HG03378 (cell line): ENCODE data around the gene PLCH2.

Experiments used
- ATAC-seq: cut with Tn5 transposase; IDR thresholded peaks from one replicate; pipeline ENCODE4 v1.9.1; 2021; ENCODE audit warnings: mild to moderate bottlenecking, moderate library complexity; ENCODE audit not compliant: unreplicated experiment

Gene PLCH2

GRCh38 chr1:2508751-2509150 lies 32.7 kb downstream of the PLCH2 start:
- ATAC-seq, result no peak

GRCh38 chr1:2509589-2509988 lies 33.5 kb downstream of the PLCH2 start:
- no peak for ATAC-seq

GRCh38 chr1:2510366-2511155 lies 34.5 kb downstream of the PLCH2 start:
- ATAC-seq, result no peak

GRCh38 chr1:2512862-2513421 lies 36.9 kb downstream of the PLCH2 start:
- ATAC-seq, result no peak

- no peak for ATAC-seq
These were observed 38.0 kb downstream of the PLCH2 start for GRCh38 chr1:2513939-2514652.

DNA sequence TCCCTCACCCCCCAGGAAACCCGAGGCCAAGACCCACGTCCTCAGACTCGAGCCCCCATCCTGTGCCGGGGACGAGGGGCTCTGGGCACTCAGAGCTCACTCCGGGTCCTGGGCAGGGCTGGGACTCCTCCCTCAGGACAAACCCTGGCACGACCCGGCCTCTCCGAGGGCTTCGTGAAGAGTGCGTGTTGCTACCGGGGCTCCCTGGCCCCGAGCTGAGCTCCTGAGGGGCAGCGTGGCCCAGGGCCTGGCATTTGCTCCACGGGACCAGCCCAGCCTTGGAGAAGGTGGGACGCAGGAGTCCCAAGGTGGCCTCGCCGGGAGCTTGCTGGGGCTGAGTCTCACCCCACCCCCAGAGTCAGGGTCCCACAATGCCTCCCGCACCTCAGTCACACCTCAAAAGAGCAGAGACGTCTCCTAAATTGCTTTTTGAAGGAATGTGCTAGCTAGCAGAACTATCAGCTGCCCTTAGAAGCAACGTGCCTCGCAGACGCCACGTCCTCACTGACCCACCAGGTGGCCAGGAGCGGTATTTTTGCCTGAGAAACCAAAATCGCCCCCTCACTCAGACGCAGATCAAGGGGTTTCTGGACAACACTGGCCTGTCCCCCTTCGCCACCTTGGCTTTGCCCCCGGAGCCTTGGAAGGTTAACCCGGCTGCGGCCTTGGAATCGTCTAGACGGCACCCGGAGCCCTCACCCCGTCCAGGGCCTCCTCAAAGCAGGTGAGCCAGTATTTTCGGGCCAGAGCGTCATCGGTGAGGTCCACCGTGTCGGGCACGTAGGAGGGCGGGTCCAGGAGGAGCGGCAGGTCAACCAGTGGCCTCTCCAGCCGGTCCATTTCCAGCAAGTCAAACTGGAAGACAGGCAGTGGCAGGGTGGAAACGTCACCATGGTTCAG lies 39.0 kb downstream of the PLCH2 start:
- ATAC-seq, result no peak

DNA sequence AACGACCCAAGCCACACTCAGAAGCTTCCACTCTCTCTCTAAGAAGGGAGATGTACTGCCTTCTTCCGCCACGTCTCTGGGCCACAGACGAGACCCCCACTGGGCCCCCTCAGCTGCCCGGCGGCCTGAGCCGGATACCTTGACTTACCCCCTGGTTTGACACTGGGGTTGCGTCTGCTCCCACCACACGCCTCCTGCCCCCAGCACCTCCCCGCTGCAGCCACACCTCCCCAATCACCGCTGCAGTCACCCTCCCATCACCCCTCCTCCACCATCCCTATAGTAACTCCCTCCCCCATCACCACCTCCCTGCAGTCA lies 39.6 kb downstream of the PLCH2 start:
- no peak for ATAC-seq

- ATAC-seq, result no peak
These were observed 40.0 kb downstream of the PLCH2 start for GRCh38 chr1:2516124-2516523.

DNA sequence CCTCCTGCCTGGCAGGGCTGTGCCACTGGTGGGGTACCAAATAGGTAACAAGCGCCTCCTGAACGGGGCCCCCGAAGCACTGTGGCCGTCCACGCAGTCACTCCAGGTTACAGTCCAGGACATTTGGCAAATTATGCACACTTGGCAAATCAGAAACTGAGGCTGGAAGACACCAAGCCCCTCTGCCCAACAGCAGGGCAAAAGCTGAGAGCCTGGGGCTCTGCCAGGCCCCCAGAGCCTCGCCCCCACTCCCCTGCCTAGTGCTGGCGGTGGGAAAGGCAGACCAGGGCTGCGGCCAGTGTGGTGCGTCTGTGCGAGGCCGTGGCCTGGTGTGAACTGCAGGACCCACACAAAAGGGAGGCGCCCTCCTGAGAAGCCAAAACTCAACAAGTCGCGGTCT lies 40.9 kb downstream of the PLCH2 start:
- no peak for ATAC-seq

DNA sequence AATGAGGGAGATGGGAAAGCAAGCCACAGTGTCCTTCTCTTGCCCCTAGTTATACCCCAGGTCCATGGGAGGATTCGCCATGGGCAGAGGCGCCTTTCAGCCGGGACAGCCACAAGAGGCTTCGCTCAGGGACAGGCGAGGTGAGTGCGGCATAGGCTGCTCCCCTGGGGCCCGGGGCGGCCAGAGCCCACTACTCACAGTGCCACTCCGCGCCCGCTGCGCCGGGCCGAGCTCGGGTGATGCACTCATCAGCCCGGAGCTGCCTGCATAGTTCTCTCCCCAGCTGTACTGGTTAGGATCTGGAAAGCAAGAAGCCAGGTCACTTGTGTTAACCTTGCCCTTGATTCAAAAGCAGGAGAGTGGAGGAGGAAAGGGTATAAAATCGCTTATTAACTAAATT lies 41.9 kb downstream of the PLCH2 start:
- ATAC-seq, result no peak

DNA sequence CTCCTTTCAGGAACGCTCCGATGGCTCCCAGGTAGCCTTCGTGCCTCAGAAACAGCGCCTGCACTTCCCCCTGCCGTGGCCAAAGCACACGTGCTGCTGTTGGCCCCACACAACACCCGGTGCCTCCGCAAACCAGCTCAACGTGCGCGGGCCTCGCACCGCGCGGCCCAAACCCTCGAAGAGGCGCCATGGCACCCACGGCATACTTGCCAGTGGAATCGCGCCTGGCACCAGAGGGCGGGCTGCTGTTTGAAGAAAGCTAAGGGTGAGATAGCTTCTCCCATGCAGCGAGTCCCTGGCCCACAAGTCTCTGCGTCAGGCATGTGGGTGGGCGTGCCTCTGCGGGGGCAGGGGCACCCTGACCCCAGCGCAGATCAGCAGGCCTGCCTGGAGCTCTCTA lies 42.4 kb downstream of the PLCH2 start:
- no peak for ATAC-seq

DNA sequence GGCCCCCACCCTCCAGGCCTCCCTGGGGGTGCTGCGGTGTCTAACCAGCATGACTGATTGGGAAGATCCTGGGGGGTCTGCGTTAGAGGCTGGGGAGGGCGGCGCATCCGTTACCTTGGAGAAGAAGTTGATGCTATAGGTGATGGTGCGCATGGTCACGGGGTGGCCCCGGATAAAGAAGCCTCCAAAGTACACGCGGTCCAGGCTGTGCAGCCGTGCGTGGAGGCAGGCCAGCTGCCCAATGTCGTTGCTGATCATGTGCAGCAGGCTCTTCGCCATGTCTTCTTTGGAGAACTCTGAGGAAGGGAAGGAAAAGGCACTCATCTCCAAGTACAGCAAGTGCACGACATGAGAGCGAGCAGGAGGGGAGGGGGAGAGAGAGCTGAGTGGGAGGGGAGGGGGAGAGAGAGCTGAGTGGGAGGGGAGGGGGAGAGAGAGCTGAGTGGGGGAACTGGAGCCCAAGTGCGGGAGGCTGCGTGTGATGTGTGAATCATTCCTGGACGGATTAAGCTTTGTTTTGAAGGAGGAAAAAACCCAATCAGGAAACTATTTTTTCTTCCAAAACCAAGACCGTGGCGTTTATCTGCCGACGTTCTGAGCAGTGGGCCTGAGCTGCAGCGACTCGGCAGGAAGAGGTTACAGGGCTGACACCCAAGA lies 43.1 kb downstream of the PLCH2 start:
- ATAC-seq, result no peak

- ATAC-seq, result no peak
These were observed 43.6 kb downstream of the PLCH2 start for GRCh38 chr1:2519729-2520128.

DNA sequence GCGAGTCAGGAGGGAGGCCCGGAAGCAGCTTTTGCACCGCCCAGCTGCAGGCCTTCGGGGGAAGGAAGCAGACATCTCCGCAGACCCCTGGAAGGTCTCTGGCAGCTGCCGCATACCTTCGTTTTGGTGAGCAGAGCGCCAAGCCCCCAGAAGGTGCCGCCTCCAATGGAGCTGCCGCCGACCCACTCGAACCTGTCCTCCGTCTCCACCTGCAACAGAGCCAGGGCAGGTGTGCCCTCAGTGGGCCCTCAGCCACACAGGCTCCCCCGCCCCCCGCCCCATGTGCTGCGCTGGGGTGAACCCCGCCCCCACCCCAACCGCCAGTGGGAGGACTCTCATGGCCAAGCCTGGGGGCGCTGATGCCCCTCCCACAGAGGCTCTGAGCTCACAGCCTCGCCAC lies 44.1 kb downstream of the PLCH2 start:
- no peak for ATAC-seq

GRCh38 chr1:2520806-2521205 lies 44.7 kb downstream of the PLCH2 start:
- ATAC-seq, result no peak

DNA sequence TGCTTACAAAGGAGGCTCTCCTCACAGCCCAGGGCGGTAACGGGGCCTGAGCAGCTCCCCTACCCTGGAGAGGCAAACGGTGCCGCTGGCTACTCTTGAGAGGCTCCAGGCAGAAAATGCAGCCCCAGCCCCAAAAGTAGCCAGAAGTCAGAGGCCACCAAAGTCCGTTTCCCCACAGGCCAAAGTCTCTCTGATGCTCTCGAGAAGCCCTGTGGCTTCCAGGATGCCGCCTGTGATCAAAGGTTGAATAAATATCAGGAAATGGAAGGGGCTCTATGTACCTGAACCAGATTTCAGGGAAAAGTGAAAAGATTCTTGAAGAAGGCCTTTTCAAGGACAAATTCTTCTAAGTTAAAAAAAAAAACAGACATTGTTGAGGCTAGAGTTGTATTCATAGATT lies 46.1 kb downstream of the PLCH2 start:
- no peak for ATAC-seq

GRCh38 chr1:2523191-2523890 lies 47.3 kb downstream of the PLCH2 start:
- no peak for ATAC-seq

- no peak for ATAC-seq
These were observed 48.0 kb downstream of the PLCH2 start for GRCh38 chr1:2523891-2524609.

- no peak for ATAC-seq
These were observed 49.5 kb downstream of the PLCH2 start for GRCh38 chr1:2525572-2525919.
